ENCODE data around the gene ECSIT. TPM values are rescaled to one million over a fixed set of nuclear protein-coding genes. Genes with fewer than 3 reads are reported as not detected.
"Not testable (repeated sequence)": the region's sequence is repeated elsewhere in the genome, so short reads cannot be mapped to it uniquely, and the experiment has no call there.

ECSIT gene
- total RNA-seq, 1 donor from 2014 or later = 28.8 TPM

DNA sequence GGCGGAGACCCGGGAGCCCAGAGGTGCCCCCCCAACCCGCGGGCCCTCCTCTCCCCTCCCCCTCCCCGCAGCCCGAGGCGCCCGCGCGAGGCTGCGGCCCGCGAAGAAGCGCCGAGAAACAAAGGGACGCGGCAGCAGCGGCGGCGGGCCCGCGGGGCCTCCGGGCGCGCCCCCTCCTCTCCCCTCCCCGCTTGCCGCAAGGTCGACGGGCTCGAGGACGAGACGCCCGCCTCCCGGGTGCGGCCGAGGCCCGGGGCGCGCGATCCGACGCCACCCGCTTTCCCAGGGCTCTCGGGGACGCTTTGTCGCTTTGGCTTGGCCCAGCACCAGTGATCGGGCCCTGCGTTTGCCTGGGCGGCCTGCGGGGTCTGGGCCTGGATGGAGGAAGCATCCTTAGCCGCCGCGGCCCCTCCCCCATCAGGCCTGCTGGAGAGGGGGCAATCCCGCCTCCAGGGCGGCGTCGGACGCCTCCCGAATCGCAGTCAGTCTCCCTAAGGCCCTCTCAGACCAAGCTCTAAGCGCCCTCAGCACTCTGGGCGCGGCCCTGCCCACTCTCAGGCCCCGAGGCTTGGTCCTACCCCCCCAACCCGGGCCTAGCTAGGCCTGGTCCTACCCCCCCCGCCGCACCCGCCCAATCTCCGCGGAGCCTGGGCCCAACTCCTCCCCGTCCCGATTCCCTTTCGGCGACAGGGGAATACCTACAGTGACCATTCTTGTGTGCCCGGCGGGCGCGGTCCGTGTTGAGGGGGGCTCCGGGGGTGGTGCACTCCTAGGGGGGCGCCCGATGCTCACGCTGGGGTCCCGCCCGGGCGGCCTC, 48.8 kb downstream of the ECSIT start:
- intact Hi-C loops (cut with micrococcal nuclease) = loop anchor here (5.0 kb wide), 1 partner anchor 107 kb away; no protein-coding TSS in a partner anchor

GRCh38 chr19:11479090-11479897, 49.6 kb downstream of the ECSIT start:
- intact Hi-C loops (cut with micrococcal nuclease) = no loop called here

- intact Hi-C loops (cut with micrococcal nuclease) = no loop called here
Measured at GRCh38 chr19:11478167-11479089, 50.5 kb downstream of the ECSIT start.

- intact Hi-C loops (cut with micrococcal nuclease) = no loop called here
Measured at GRCh38 chr19:11475861-11476260, 53.1 kb downstream of the ECSIT start.

- intact Hi-C loops (cut with micrococcal nuclease) = not testable (repeated sequence)
Measured at GRCh38 chr19:11475343-11475742, 53.6 kb downstream of the ECSIT start.

- intact Hi-C loops (cut with micrococcal nuclease) = no loop called here
Measured at GRCh38 chr19:11473725-11474124, 55.2 kb downstream of the ECSIT start.

DNA sequence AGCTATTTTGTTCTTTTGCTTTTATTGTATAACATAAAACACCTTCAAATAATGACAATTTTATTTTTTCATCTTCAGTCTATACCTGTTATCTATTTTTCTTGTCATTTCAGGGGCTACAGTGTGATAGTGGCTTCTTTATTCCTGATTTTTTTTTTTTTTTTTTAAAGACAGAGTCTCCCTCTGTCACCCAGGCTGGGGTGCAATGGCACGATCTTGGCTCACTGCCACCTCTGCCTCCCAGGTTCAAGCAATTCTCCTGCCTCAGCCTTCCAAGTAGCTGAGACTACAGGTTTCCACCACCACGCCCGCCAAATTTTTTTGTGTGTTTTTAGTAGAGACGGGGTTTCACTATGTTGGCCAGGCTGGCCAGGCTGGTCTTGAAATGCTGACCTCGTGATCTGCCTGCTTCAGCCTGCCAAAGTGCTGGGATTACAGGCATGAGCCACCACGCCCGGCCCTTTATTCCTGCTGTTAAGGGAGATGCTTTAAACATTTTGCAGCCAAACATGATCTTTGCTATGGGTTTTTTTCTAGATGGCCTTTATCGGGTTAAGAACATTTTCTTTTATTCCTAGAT, 60.6 kb downstream of the ECSIT start:
- intact Hi-C loops (cut with micrococcal nuclease) = not testable (repeated sequence)

DNA sequence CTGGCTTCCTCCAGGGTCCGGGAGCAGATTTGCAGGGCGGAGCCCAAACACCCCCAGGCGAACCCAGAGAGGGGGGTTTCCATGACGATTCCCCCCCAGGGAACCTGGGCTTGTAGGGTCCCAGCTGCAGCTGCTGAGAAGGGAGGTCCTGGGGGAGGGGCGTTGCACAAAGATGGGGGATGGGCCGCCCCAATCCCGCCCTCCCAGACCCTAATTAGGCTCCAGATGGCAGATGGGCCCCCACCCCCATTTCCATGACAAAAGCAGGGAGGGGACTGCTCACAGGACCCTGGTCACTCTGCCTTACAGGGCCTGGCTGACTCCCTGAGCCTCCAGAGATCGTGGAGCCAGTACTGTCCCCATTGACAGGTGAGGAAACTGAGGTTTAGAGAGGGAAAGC, 63.3 kb downstream of the ECSIT start:
- intact Hi-C loops (cut with micrococcal nuclease) = no loop called here

- intact Hi-C loops (cut with micrococcal nuclease) = no loop called here
Measured at GRCh38 chr19:11464333-11465265, 64.3 kb downstream of the ECSIT start.

DNA sequence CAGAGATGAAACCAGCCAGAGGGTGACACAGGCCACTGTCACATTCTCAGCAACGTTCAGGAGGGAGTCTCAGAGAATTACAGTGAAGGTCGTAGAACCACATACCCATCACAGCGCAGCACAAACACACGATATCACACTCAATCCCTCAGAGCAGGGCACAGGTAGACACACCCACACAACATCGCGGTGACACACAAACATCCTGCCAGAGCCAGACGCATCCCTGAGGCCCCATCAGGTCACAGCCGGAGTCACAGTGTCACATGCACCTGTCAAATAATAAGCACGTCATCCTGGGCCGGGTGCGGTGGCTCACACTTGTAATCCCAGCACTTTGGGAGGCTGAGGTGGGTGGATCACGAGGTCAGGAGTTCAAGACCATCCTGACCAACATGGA, 65.5 kb downstream of the ECSIT start:
- intact Hi-C loops (cut with micrococcal nuclease) = no loop called here

DNA sequence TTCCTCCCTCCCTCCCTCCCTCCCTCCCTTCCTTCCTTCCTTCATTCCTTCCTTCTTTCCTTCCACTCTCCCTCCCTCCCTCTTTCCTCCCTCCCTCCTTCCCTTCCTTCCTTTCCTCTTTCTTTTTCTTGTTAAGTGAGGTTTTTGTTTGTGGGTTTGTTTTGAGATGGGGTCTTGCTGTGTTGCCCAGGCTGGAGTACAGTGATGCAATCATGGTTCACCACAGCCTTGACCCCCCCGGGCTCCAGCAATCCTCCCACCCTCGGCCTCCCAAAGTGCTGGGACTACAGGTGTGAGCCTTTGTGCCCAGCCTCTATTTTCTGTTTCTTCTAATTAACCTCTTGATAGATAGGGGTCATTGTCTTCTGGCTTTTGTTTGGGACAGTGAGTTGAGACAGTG, 67.5 kb downstream of the ECSIT start:
- intact Hi-C loops (cut with micrococcal nuclease) = no loop called here

DNA sequence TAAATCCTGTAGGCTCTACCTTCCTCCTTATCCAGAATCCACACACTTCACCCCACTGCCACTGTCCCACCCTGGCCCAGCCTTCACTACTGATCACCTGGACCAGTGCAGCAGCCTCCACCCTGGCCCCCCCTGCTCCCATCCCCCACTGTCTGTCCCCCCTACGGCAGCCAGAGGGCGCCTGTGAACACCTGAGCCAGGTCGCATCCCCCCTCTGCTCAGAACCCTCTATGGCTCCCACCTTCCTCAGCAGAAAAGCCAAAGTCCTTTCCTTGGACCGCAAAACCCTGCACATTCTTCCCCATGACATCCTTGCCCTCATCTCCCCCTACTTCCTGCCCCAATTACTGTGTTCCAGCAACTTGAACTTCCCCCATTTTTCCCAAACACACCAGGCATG, 68.7 kb downstream of the ECSIT start:
- intact Hi-C loops (cut with micrococcal nuclease) = no loop called here

- intact Hi-C loops (cut with micrococcal nuclease) = not testable (repeated sequence)
Measured at GRCh38 chr19:11458912-11459311, 70.0 kb downstream of the ECSIT start.

- intact Hi-C loops (cut with micrococcal nuclease) = no loop called here
Measured at GRCh38 chr19:11458236-11458900, 70.6 kb downstream of the ECSIT start.

- intact Hi-C loops (cut with micrococcal nuclease) = no loop called here
Measured at GRCh38 chr19:11457831-11458230, 71.1 kb downstream of the ECSIT start.

DNA sequence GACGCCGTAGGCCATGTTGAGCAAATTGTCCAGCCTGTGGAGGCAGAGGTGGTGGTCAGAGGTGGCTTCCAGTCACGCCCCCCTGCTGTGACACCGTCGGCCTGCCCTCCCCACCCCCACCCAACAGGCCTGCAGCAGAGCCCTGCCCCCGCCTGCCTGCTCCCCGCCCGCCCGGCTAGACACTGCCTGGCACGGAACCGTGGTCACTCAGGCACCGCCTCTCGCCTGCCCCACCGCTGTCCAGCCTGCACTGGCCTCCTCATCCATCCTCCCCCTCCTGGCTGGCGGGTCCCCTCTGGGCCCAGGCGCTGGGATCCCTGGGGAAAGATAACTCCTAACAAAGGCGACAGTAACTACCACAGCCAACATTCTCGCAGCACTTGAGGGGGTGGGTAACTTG, 71.8 kb downstream of the ECSIT start:
- intact Hi-C loops (cut with micrococcal nuclease) = no loop called here

- intact Hi-C loops (cut with micrococcal nuclease) = no loop called here
Measured at GRCh38 chr19:11456659-11457058, 72.3 kb downstream of the ECSIT start.
